Measurements from ENCODE around the gene BLOC1S5.

Gene BLOC1S5

GRCh38 chr6:7976485-7977056 is 87.6 kb downstream of the BLOC1S5 start:
- no peaks in the 10 kb centered on the region for H3K27me3 ChIP-seq (ENCODE audit: insufficient read depth, low read length, poor library complexity, severe bottlenecking)
- H3K36me3 ChIP-seq (ENCODE audit: insufficient read depth, low read length), result no peaks in the 10 kb centered on the region
- peaks cover 10% of the 10 kb centered on the region for H3K4me1 ChIP-seq (ENCODE audit: insufficient read depth, low read length, poor library complexity, severe bottlenecking)
- H3K79me2 ChIP-seq (ENCODE audit: insufficient read depth, low read length), result no peaks in the 10 kb centered on the region
- no peak overlapping the region for H2AFZ ChIP-seq (ENCODE audit: low read length)
- TF ChIP-seq, protein P1, sequence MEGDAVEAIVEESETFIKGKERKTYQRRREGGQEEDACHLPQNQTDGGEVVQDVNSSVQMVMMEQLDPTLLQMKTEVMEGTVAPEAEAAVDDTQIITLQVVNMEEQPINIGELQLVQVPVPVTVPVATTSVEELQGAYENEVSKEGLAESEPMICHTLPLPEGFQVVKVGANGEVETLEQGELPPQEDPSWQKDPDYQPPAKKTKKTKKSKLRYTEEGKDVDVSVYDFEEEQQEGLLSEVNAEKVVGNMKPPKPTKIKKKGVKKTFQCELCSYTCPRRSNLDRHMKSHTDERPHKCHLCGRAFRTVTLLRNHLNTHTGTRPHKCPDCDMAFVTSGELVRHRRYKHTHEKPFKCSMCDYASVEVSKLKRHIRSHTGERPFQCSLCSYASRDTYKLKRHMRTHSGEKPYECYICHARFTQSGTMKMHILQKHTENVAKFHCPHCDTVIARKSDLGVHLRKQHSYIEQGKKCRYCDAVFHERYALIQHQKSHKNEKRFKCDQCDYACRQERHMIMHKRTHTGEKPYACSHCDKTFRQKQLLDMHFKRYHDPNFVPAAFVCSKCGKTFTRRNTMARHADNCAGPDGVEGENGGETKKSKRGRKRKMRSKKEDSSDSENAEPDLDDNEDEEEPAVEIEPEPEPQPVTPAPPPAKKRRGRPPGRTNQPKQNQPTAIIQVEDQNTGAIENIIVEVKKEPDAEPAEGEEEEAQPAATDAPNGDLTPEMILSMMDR (conservative IDR thresholded peaks at IDR 0.05; ENCODE audit: low read length), result no peak
- TF ChIP-seq EZH2phosphoT487 (IDR thresholded peaks at IDR 0.05; ENCODE audit: borderline replicate concordance), result no peak
- H3K9me3 ChIP-seq (ENCODE audit: insufficient read depth, low read depth, low read length), result no peaks in the 10 kb centered on the region
- H3K4me3 ChIP-seq (ENCODE audit: low read length, poor library complexity, severe bottlenecking), result no peak overlapping the region
- no peaks in the 10 kb centered on the region for H3K9me2 ChIP-seq (replicated peaks; ENCODE audit: low read depth, low read length)
- no peak overlapping the region for H3K4me2 ChIP-seq (ENCODE audit: low read depth, low read length, poor library complexity, severe bottlenecking)
- H4K20me1 ChIP-seq (ENCODE audit: insufficient read depth, low read length, poor library complexity, severe bottlenecking), result no peaks in the 10 kb centered on the region
- no peaks in the 10 kb centered on the region for H3F3A ChIP-seq (ENCODE audit: low read depth)
- H3K9ac ChIP-seq (ENCODE audit: low read depth, low read length, poor library complexity, severe bottlenecking), result no peak overlapping the region

GRCh38 chr6:7975764-7976146 is 88.4 kb downstream of the BLOC1S5 start:
- TF ChIP-seq, protein P1 (conservative IDR thresholded peaks at IDR 0.05; ENCODE audit: low read length), result no peak
- TF ChIP-seq EZH2phosphoT487 (IDR thresholded peaks at IDR 0.05; ENCODE audit: borderline replicate concordance), result no peak
- H3K27me3 ChIP-seq (ENCODE audit: insufficient read depth, low read length, poor library complexity, severe bottlenecking), result no peaks in the 10 kb centered on the region
- H3K79me2 ChIP-seq (ENCODE audit: insufficient read depth, low read length), result no peaks in the 10 kb centered on the region
- H3K9me2 ChIP-seq (replicated peaks; ENCODE audit: low read depth, low read length), result no peaks in the 10 kb centered on the region
- no peak overlapping the region for H3K4me3 ChIP-seq (ENCODE audit: low read length, poor library complexity, severe bottlenecking)
- no peaks in the 10 kb centered on the region for H3K9me3 ChIP-seq (ENCODE audit: insufficient read depth, low read depth, low read length)
- H3K36me3 ChIP-seq (ENCODE audit: insufficient read depth, low read length), result no peaks in the 10 kb centered on the region
- peaks cover 10% of the 10 kb centered on the region for H3K4me1 ChIP-seq (ENCODE audit: insufficient read depth, low read length, poor library complexity, severe bottlenecking)
- no peaks in the 10 kb centered on the region for H4K20me1 ChIP-seq (ENCODE audit: insufficient read depth, low read length, poor library complexity, severe bottlenecking)
- H3K4me2 ChIP-seq (ENCODE audit: low read depth, low read length, poor library complexity, severe bottlenecking), result no peak overlapping the region
- no peaks in the 10 kb centered on the region for H3F3A ChIP-seq (ENCODE audit: low read depth)
- no peak overlapping the region for H3K9ac ChIP-seq (ENCODE audit: low read depth, low read length, poor library complexity, severe bottlenecking)
- no peak overlapping the region for H2AFZ ChIP-seq (ENCODE audit: low read length)

- no peak overlapping the region for H3K9ac ChIP-seq (ENCODE audit: low read depth, low read length, poor library complexity, severe bottlenecking)
- peaks cover 1% of the 10 kb centered on the region; the same call in 1 of the 2 replicates for H3K9me3 ChIP-seq (ENCODE audit: insufficient read depth, low read depth, low read length)
- H3K27me3 ChIP-seq (ENCODE audit: insufficient read depth, low read length, poor library complexity, severe bottlenecking), result no peaks in the 10 kb centered on the region
- no peaks in the 10 kb centered on the region for H3K9me2 ChIP-seq (replicated peaks; ENCODE audit: low read depth, low read length)
- no peaks in the 10 kb centered on the region for H3K79me2 ChIP-seq (ENCODE audit: insufficient read depth, low read length)
- H4K20me1 ChIP-seq (ENCODE audit: insufficient read depth, low read length, poor library complexity, severe bottlenecking), result no peaks in the 10 kb centered on the region
- TF ChIP-seq EZH2phosphoT487 (IDR thresholded peaks at IDR 0.05; ENCODE audit: borderline replicate concordance), result no peak
- TF ChIP-seq, protein P1 (conservative IDR thresholded peaks at IDR 0.05; ENCODE audit: low read length), result no peak
- H3K4me2 ChIP-seq (ENCODE audit: low read depth, low read length, poor library complexity, severe bottlenecking), result no peak overlapping the region
- H3K4me1 ChIP-seq (ENCODE audit: insufficient read depth, low read length, poor library complexity, severe bottlenecking), result peaks cover 10% of the 10 kb centered on the region
- no peak overlapping the region for H2AFZ ChIP-seq (ENCODE audit: low read length)
- H3K36me3 ChIP-seq (ENCODE audit: insufficient read depth, low read length), result no peaks in the 10 kb centered on the region
- H3K4me3 ChIP-seq (ENCODE audit: low read length, poor library complexity, severe bottlenecking), result no peak overlapping the region
- H3F3A ChIP-seq (ENCODE audit: low read depth), result no peaks in the 10 kb centered on the region
Measured at GRCh38 chr6:7974938-7975763, 89.0 kb downstream of the BLOC1S5 start.
